ENCODE measurements around the gene SPAG8.

The SPAG8 gene

DNA sequence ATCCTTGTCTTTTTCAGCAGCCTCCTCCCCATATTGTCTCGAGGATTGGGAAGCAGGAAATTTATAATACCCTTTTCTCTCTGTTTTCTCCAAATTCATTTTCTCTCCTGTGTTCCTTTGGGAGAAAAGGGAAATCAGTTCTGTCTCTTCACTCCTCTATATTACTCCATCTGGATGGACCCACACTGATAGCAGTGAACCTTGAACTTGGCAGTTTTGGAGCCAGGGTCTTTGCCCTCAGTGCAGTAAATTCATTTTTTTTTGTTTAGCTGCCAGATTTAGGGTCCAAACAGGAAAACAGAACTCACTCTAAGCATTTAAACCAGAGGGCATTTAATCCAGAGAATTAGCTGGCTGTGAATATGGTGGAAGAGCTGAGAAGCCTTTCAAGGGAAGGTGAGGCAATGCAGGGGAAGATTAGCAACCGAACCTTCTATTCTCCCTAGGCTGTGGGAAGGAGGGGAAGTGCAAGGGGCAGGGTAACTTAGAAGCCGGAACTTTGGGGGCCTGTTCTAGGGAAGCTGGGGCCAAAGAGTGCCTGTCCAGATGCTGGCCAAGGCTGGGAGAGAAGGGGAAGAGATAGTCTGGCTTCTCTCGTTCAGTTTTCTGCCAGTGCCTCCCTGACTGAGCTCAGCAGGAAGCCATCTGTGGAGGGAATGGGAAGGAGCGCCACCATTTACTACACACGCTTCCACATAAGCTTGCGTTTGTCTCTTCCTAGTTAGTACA, 37.0 kb downstream of the SPAG8 start:
- DNase-seq (ENCODE audit: low read depth in 2 of 2), result no peak

DNA sequence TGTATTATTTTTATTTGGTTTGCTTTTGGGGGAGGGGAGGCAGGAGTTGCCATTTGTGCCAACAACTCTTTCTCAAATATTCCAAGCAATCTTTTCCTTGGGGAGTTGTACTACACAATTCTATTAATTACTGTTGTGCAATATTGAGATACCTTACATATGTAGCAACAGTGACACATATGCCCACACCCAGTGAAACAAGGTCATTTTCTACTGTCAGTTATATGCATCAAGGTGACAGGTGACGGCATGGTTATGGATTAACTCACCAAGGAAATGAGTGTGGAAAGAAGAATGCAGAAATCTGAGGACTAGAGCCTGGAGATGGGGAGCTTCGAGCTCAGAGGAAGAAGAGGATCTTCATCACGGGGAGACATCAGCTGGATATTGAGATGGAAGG, 40.1 kb downstream of the SPAG8 start:
- no peak for DNase-seq (ENCODE audit: low read depth in 2 of 2)

DNA sequence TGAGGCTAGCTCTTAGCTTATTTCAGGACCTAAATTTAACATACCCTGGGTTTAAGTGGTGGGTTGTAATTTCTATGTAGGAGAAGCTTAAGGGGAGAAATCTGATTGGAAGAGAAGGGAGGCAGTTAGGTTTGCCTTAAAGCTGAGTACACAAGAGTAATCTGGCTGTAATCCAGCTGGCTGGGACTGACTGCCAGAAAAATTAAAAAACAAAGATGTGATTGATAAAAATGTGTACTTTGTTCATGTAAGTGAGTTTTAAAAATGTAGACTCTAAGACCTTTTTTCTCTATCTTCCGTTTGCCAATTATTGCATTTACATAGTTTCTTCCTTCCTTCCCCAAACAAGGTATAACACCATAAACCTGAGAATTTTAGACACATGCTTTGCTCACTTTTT, 40.5 kb downstream of the SPAG8 start:
- DNase-seq (ENCODE audit: low read depth in 2 of 2), result no peak

DNA sequence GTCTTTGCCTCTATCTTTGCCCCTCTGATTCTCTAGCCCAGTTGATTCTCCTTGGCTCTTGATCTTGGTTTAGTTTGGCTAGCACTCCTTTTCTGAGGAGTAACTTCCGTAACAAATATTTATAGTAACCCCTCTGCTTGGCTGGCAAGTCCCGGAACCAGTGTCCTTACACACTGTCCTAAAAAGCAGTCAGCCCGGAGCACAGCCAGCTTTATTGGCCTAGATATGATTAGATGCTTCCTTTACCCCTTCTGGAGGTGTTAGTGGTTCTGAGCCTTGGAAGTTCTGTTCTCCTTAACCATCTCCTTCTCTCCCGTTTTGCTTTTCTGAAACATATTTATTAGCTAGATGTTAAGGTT, 41.0 kb downstream of the SPAG8 start:
- DNase-seq (ENCODE audit: low read depth in 2 of 2), result no peak

GRCh38 chr9:35769763-35770162, 42.3 kb downstream of the SPAG8 start:
- DNase-seq (ENCODE audit: low read depth in 2 of 2), result no peak

DNA sequence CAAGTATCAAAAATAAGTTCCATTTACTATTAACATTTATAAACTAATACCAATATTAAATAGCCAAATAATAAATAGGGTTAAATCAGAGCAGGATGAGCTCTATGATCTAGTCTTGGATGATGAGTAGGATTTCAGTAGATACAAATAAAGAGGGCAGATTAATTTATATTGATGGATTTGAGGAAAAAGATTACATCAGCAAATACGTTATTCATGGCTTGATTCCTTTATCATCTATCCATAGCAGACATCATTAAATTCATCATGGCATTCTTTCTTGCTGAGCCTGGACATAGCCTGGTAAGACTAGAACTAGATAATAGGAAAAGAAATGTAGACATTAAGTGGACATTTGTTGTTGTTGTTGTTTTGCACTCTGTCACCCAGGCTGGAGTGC, 44.6 kb downstream of the SPAG8 start:
- DNase-seq (ENCODE audit: low read depth in 2 of 2), result no peak

DNA sequence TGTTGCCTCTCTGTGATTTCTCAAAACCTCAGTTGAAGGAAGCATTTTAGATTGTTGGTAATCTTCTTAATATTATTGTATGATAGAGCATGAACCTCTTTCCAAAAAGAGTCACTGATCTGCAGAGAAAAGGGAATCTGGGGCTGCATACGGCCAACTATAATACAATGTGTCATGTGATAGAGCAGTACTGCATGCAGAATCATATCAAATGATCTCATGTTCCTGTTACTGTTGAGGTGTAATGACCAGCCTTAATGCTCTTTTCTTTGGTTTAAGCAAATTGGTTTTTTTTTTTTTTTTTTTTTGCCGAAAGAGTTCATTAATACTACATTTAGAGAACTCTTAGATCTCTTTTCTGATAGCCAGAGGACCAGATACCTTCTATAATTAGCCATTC, 45.1 kb downstream of the SPAG8 start:
- DNase-seq (ENCODE audit: low read depth in 2 of 2), result no peak

GRCh38 chr9:35763803-35764202, 48.3 kb downstream of the SPAG8 start:
- no peak for DNase-seq (ENCODE audit: low read depth in 2 of 2)

DNA sequence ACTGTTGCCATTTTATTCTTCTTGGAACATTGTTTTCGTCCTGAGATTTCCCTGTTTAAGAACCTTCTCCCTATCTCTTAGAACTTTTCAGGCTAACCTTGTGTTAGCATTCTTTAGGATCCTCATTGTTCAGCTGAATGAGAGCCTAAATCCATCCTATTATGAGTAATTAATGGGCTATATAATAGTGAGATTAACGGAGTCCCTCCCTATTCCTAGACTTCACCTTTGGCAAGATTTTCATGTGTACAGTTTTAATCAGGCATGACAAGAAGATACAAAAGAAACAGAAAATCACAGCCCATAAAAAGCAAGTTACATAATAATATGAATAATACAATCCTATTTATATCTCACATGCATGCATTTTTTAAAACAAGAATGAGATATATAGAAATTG, 48.9 kb downstream of the SPAG8 start:
- no peak for DNase-seq (ENCODE audit: low read depth in 2 of 2)

DNA sequence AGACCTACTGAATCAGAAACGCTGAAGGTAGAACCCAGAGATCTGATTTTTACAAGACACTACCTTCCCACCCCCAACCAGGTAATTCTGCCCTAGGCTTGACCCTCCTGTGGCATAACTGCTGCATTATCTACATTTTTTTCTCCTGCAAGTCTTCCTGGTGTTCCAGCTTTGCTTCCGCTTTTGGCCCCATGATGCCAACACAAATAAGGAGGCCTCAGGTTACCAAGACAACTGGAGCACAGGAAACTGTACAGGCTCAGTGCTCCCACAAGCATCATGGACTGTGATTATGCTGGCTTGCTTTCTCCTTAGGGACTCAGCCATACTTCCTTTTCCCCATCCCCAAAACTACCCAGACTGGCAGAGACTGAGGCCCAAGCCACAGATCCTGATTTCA, 51.4 kb downstream of the SPAG8 start:
- no peak for DNase-seq (ENCODE audit: low read depth in 2 of 2)

DNA sequence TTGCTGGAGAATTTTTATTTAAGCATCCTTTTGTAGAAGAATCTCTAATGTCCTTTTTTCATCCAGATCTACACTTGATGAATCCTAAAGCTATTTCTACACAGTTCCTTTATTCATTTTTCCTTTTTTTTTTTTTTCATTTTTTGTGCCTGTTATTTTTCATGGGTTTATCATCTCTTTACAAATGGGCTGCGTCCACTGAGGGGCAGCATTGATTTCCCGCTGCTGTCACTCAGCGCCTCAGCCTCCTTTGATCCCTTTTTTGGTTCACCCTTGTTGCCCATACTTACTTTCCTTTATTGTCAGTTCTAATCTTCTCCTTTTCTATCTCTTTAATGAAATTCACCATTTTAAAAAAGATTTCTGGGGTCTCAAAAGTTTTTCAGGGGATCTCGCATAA, 52.3 kb downstream of the SPAG8 start:
- DNase-seq (ENCODE audit: low read depth in 2 of 2), result no peak

Measured in stimulated activated CD4-positive, alpha-beta T cell treated with anti-CD3 and anti-CD28 coated beads, Interleukin-1b, Interleukin-23, amount 100 ng/mL, for 4 hours (primary cell).